Posterior cingulate gyrus (tissue), 11 donors: ENCODE measurements around the gene RNU1-3.
A peak's percentile ranks its signal among the peaks of the same experiment; 100 is the strongest.
"Not testable (repeated sequence)": the region's sequence is repeated elsewhere in the genome, so short reads cannot be mapped to it uniquely, and the experiment has no call there.

Source experiments
- DNase-seq, 10 donors: peaks; one replicate each; pipeline versions ENCODE4 v3.0.0 to v3.0.0-alpha.2; 2020 to 2021; ENCODE audit warnings: mixed read lengths in 3 of 10
- intact Hi-C: fragments of 100-400 bp; cut with DNase I; formaldehyde crosslinking; loops from one replicate; pipeline ENCODE4 v1.15.1; 2023

RNU1-3 gene

GRCh38 chr1:16642025-16642966 is 24.5 kb downstream of the RNU1-3 start:
- intact Hi-C loops, result not testable (repeated sequence)
- DNase-seq, result peak in 9 of 10 donors; percentile 1 to 75 (median 17)

GRCh38 chr1:16641159-16641975 is 25.4 kb downstream of the RNU1-3 start:
- intact Hi-C loops, DNase-seq: not testable (repeated sequence)

GRCh38 chr1:16639091-16640031 is 27.4 kb downstream of the RNU1-3 start:
- intact Hi-C loops, result not testable (repeated sequence)
- DNase-seq, result peak in 8 of 10 donors; percentile 1 to 89 (median 20)

- DNase-seq, result peak in 6 of 10 donors; percentile 7 to 74 (median 31)
- intact Hi-C loops, result not testable (repeated sequence)
These were observed 28.6 kb downstream of the RNU1-3 start for GRCh38 chr1:16637941-16638778.

GRCh38 chr1:16636551-16637195 is 30.1 kb downstream of the RNU1-3 start:
- peak in 9 of 10 donors; percentile 1 to 81 (median 14) for DNase-seq
- intact Hi-C loops, result not testable (repeated sequence)

- intact Hi-C loops, result not testable (repeated sequence)
- peak in 8 of 10 donors; percentile 7 to 88 (median 22) for DNase-seq
These were observed 30.8 kb downstream of the RNU1-3 start for GRCh38 chr1:16635959-16636358.

GRCh38 chr1:16633540-16634282 is 33.0 kb downstream of the RNU1-3 start:
- DNase-seq, result peak in 8 of 10 donors; percentile 1 to 86 (median 24)
- intact Hi-C loops, result not testable (repeated sequence)

- intact Hi-C loops, result not testable (repeated sequence)
- peak in 9 of 10 donors; percentile 1 to 91 (median 14) for DNase-seq
These were observed 34.5 kb downstream of the RNU1-3 start for GRCh38 chr1:16632044-16632850.

- peak in 9 of 10 donors; percentile 0 to 92 (median 17) for DNase-seq
- intact Hi-C loops, result no loop called here
These were observed 35.3 kb downstream of the RNU1-3 start for GRCh38 chr1:16631248-16632043.

GRCh38 chr1:16630661-16631247 is 36.0 kb downstream of the RNU1-3 start:
- peak in 7 of 10 donors; percentile 12 to 93 (median 28) for DNase-seq
- intact Hi-C loops, result no loop called here

GRCh38 chr1:16629916-16630530 is 36.7 kb downstream of the RNU1-3 start:
- DNase-seq, result peak in 7 of 10 donors; percentile 1 to 90 (median 13)
- intact Hi-C loops, result not testable (repeated sequence)

- peak in 7 of 10 donors; percentile 1 to 92 (median 25) for DNase-seq
- intact Hi-C loops, result no loop called here
These were observed 38.2 kb downstream of the RNU1-3 start for GRCh38 chr1:16628361-16629111.

GRCh38 chr1:16626409-16626983 is 40.3 kb downstream of the RNU1-3 start:
- peak in 3 of 10 donors; percentile 7 to 74 (median 27) for DNase-seq
- intact Hi-C loops, result not testable (repeated sequence)
